K562 (cell line): Measurements from ENCODE around the gene EXOC6. TPM values are rescaled to one million over a fixed set of nuclear protein-coding genes. Genes with fewer than 3 reads are reported as not detected.

Source experiments
- ATAC-seq: fragments of 200-7000 bp; cut with Tn5 transposase; 3 replicates; pipeline ENCODE4 v1.9.1; 2020; ENCODE audit warnings: moderate library complexity
- BruUV-seq: library from RNA; stranded (reverse); fragments of 400-500 nt; replicated peaks from 2 replicates; lab custom pipeline; 2021; lab: Mats Ljungman, UMichigan
- CTCF ChIA-PET: fragments of 300-600 bp; formaldehyde crosslinking; extraction: SDS; loops from one replicate; lab custom pipeline; 2021; ENCODE audit warnings: low intra/inter-chr PET ratio; lab: Yijun Ruan, JAX
- POLR2A ChIA-PET: fragments of 300-600, 350-650 bp; sonication (Branson Sonifier 250); formaldehyde crosslinking; extraction: SDS; loops from one replicate; lab custom pipeline; 2021; ENCODE audit warnings: antibody characterized with exemption, inconsistent platforms; lab: Yijun Ruan, JAX
- DNase-seq, 4 experiments: peaks; one replicate each; pipeline versions ENCODE4 v3.0.0 to v3.0.0-alpha.2; 2011 to 2018; ENCODE audit warnings: low spot score in 3 of 4, mixed read lengths in 3 of 4; ENCODE audit errors: extremely low read depth in 1 of 4
- FAIRE-seq: peaks from 2 replicates; lab custom pipeline; 2011; peaks lifted over from hg19 to GRCh38; lab: Jason Lieb, UNC
- H2AFZ ChIP-seq: 2 replicates; pipeline ENCODE4 v1.6.0; 2011; ENCODE audit warnings: low read depth, low read length, control low read depth, inconsistent platforms
- H3K27ac ChIP-seq: fragments of 200-600 bp; 3 replicates; pipeline ENCODE4 v1.8.0; 2011; ENCODE audit warnings: low read depth, mild to moderate bottlenecking, control low read depth, inconsistent platforms, low read length, moderate library complexity, mixed read lengths; ENCODE audit errors: extremely low read depth
- H3K27me3 ChIP-seq, 2 experiments: fragments of 300-600 bp in 1 of 2; 2 replicates in 1 of 2; 3 replicates in 1 of 2; pipeline versions ENCODE4 v1.6.0 to v1.8.0; 2011; ENCODE audit warnings: inconsistent platforms in 2 of 2, low read length in 2 of 2, mild to moderate bottlenecking in 1 of 2, mixed read lengths in 1 of 2, moderate library complexity in 1 of 2; ENCODE audit not compliant: control insufficient read depth in 2 of 2, insufficient read depth in 2 of 2
- H3K36me3 ChIP-seq: fragments of 300-600 bp; 3 replicates; pipeline ENCODE4 v1.8.0; 2011; ENCODE audit warnings: mild to moderate bottlenecking, low read length, inconsistent platforms; ENCODE audit not compliant: control insufficient read depth, insufficient read depth
- H3K4me1 ChIP-seq, 2 experiments: fragments of 200-600 bp in 1 of 2; replicated peaks in 1 of 2; 2 replicates in 1 of 2; 3 replicates in 1 of 2; pipeline versions ENCODE4 v1.5.1 to v1.8.0; 2011; ENCODE audit warnings: inconsistent platforms in 2 of 2, low read length in 2 of 2, mild to moderate bottlenecking in 1 of 2, mixed read lengths in 1 of 2, moderate library complexity in 1 of 2; ENCODE audit not compliant: control insufficient read depth in 2 of 2, insufficient read depth in 2 of 2
- H3K4me2 ChIP-seq: 2 replicates; pipeline ENCODE4 v1.6.1; 2011; ENCODE audit warnings: low read length, control low read depth, inconsistent platforms, mixed read lengths; ENCODE audit not compliant: insufficient read depth
- H3K4me3 ChIP-seq: fragments of 200-600 bp; sonication (generic), shearing (Covaris generic); 2 replicates; pipeline ENCODE4 v1.5.1; 2016; ENCODE audit warnings: control low read depth, inconsistent platforms
- H3K79me2 ChIP-seq: fragments of 200-600 bp; 3 replicates; pipeline ENCODE4 v1.8.0; 2011; ENCODE audit warnings: low read length, inconsistent platforms; ENCODE audit not compliant: control insufficient read depth, insufficient read depth
- H3K9ac ChIP-seq, 2 experiments: 2 replicates each; pipeline versions ENCODE4 v1.6.0 to v1.6.1; 2011; ENCODE audit warnings: low read depth in 2 of 2, low read length in 2 of 2, control low read depth in 1 of 2, inconsistent platforms in 1 of 2, mild to moderate bottlenecking in 1 of 2, mixed read lengths in 1 of 2; ENCODE audit not compliant: insufficient read depth in 1 of 2
- H3K9me1 ChIP-seq: one replicate; pipeline ENCODE4 v1.6.0; 2011; ENCODE audit warnings: inconsistent platforms, mild to moderate bottlenecking, low read length, moderate library complexity; ENCODE audit not compliant: control insufficient read depth, insufficient read depth
- H3K9me3 ChIP-seq: replicated peaks from 2 replicates; pipeline ENCODE4 v1.5.1; 2011; ENCODE audit warnings: low read depth, low read length, inconsistent platforms; ENCODE audit not compliant: control insufficient read depth, insufficient read depth
- H4K20me1 ChIP-seq: replicated peaks from 2 replicates; pipeline ENCODE4 v1.6.1; 2011; ENCODE audit warnings: low read length, inconsistent platforms, mixed read lengths; ENCODE audit not compliant: control insufficient read depth, insufficient read depth
- E2F8 ChIP-seq: fragments of 450-650 bp; IDR thresholded peaks from 2 replicates; pipeline ENCODE4 v1.7.1; 2018; ENCODE audit warnings: mild to moderate bottlenecking, low read depth; ENCODE audit not compliant: partially characterized antibody
- ETV6 ChIP-seq, 3 experiments: fragments of 150-350 bp in 1 of 3; sonication (generic) in 1 of 3; formaldehyde crosslinking in 1 of 3; IDR thresholded peaks; 2 replicates each; pipeline versions ENCODE4 v1.6.1 to v1.8.0; 2014 to 2022; ENCODE audit warnings: borderline replicate concordance in 2 of 3, low read depth in 2 of 3, antibody characterized with exemption in 1 of 3, low read length in 1 of 3, mild to moderate bottlenecking in 1 of 3, missing genetic modification reagents in 1 of 3
- KDM4B ChIP-seq, 2 experiments: fragments of 450-650 bp in 1 of 2; sonication (generic) in 1 of 2; IDR thresholded peaks; 2 replicates each; pipeline ENCODE4 v1.6.1; 2016 to 2017; ENCODE audit warnings: borderline replicate concordance in 2 of 2, antibody characterized with exemption in 1 of 2, low read depth in 1 of 2, mild to moderate bottlenecking in 1 of 2
- RBM34 ChIP-seq: fragments of 200-400 bp; formaldehyde crosslinking; IDR thresholded peaks from 2 replicates; pipeline ENCODE4 v1.6.1; 2018; ENCODE audit warnings: low read length, borderline replicate concordance; ENCODE audit not compliant: insufficient read depth
- REST ChIP-seq, 2 experiments: fragments of 450-650 bp; formaldehyde crosslinking in 1 of 2; IDR thresholded peaks; 2 replicates each; pipeline versions ENCODE4 v1.4.0 to v1.6.1; 2014 to 2020; ENCODE audit warnings: mild to moderate bottlenecking in 2 of 2, borderline replicate concordance in 1 of 2, low read depth in 1 of 2
- ZNF280B ChIP-seq: fragments of 250-450 bp; sonication (Bioruptor Pico); IDR thresholded peaks from 2 replicates; pipeline ENCODE4 v1.5.1; 2021; ENCODE audit warnings: mild to moderate bottlenecking
- WGBS: fragments of 100-300 bp; shearing (Covaris generic); methylation state at CpG from one replicate; pipeline ENCODE4 v1.1.6; 2016; ENCODE audit warnings: low coverage, mixed read lengths; ENCODE audit not compliant: insufficient coverage; ENCODE audit errors: missing lambda C conversion rate; 5-methylcytosine and 5-hydroxymethylcytosine counted together
- in situ Hi-C: fragments of 300-500 bp; cut with MboI; formaldehyde crosslinking; loops from 4 replicates; pipeline ENCODE4 v1.15.0; 2018; ENCODE audit warnings: inconsistent platforms, mixed read lengths
- intact Hi-C: fragments of 100-400 bp; cut with micrococcal nuclease; formaldehyde crosslinking; loops from 2 replicates; pipeline ENCODE4 v1.14.2; 2022
- polyA plus RNA-seq, 8 experiments: library from polyadenylated mRNA; depleted of rRNA in 4 of 8; stranded (reverse) in 5 of 8; unstranded in 3 of 8; fragments of >200 nt; fragmentation: Nextera tagmentation in 2 of 8; fragmentation: Illumina TruSeq in 1 of 8; extraction: Ambion mirVana in 2 of 8; extraction: Trizol in 1 of 8; gene quantifications; 2 replicates each; pipeline versions ENCODE4 v1.2.1 to v1.2.3, GENCODE V29; 2011 to 2014; ENCODE audit warnings: inconsistent platforms in 1 of 8, missing spikeins in 1 of 8
- total RNA-seq, 7 experiments: library from RNA; depleted of rRNA in 6 of 7; stranded (reverse); fragments of >200 nt in 6 of 7; fragmentation: Illumina TruSeq in 2 of 7; extraction: Trizol in 2 of 7; gene quantifications; 2 replicates each; pipeline versions ENCODE4 v1.2.1 to v1.2.3, GENCODE V29; 2011 to 2021; ENCODE audit warnings: low replicate concordance in 1 of 7

EXOC6 gene
- total and polyA plus RNA-seq, 9 of the 15 experiments (the other 6 are each of a cell fraction or from before 2014, with no cell fraction given) = 13.9 to 42.8 (median 24.9) TPM

GRCh38 chr10:93032809-93033137 is 184.5 kb downstream of the EXOC6 start (continued):
- TF ChIP-seq E2F8 = no peak
- TF ChIP-seq KDM4B (IDR thresholded peaks at IDR 0.05; ENCODE audit: borderline replicate concordance in 2 of 2, low read depth in 1 of 2) = no peak
- TF ChIP-seq ZNF280B (CRISPR knock-in tag) = no peak
- no peak for TF ChIP-seq ETV6 (IDR thresholded peaks at IDR 0.05; ENCODE audit: borderline replicate concordance in 1 of 2, low read depth in 2 of 2, low read length in 1 of 2)
- no peak for TF ChIP-seq ETV6 (CRISPR knock-in tag; IDR thresholded peaks at IDR 0.05; ENCODE audit: borderline replicate concordance)

GRCh38 chr10:93034426-93034825 is 186.1 kb downstream of the EXOC6 start:
- H3K4me3 ChIP-seq = no peak overlapping the region
- H4K20me1 ChIP-seq = no peaks in the 10 kb centered on the region
- DNase-seq (no peak), ATAC-seq (no peak), FAIRE-seq (no peak)
- no peaks in the 10 kb centered on the region for H3K79me2 ChIP-seq
- H3K36me3 ChIP-seq = no peaks in the 10 kb centered on the region
- WGBS = 83% methylated on average over 1 of the region's 1 CpG
- intact Hi-C loops (no loop called here), in situ Hi-C loops (no loop called here)
- ChIA-PET CTCF (no interaction called here), POLR2A (interaction anchor here (0.7 kb wide), 1 partner anchor 10 kb away, joined by 3 read pairs; no protein-coding TSS in a partner anchor)
- no peaks in the 10 kb centered on the region; a peak in 1 of 5 replicates for H3K4me1 ChIP-seq
- H3K4me2 ChIP-seq = no peak overlapping the region
- no TSS peak for BruUV-seq
- no peaks in the 10 kb centered on the region for H3K9me3 ChIP-seq
- no peaks in the 10 kb centered on the region for H3K27me3 ChIP-seq
- H2AFZ ChIP-seq = no peak overlapping the region
- H3K9ac ChIP-seq = no peak overlapping the region
- no peak overlapping the region for H3K27ac ChIP-seq
- H3K9me1 ChIP-seq = no peaks in the 10 kb centered on the region
- TF ChIP-seq REST (IDR thresholded peaks at IDR 0.05; ENCODE audit: borderline replicate concordance) = no peak
- TF ChIP-seq REST (CRISPR knock-in tag; IDR thresholded peaks at IDR 0.05; ENCODE audit: low read depth) = no peak
- no peak for TF ChIP-seq RBM34
